HG03039 (cell line): ENCODE data around the gene TMEM87B.
"Not testable (repeated sequence)": the region's sequence is repeated elsewhere in the genome, so short reads cannot be mapped to it uniquely, and the experiment has no call there.

Experiments
- ATAC-seq: cut with Tn5 transposase; IDR thresholded peaks from one replicate; pipeline ENCODE4 v1.9.1; 2021; ENCODE audit warnings: mild to moderate bottlenecking, moderate library complexity; ENCODE audit not compliant: unreplicated experiment

The TMEM87B gene

DNA sequence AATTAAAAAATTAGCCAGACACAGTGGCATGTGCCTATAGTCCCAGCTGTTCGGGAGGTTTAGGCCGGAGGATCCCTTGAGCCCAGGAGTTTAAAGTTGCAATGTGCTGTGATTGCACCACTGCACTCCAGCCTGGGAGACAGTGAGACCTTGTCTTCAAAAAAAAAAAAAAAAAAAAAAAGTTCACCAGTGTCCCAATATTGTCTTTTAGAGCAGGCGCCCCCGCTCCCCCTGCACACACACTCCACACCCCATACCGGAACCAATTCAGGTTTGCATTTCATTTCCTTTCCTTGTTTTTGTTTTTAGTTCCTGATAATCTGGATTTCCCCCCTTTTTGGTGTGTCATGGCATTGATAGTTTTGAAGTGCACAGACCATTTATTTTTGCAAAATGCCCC is 10.4 kb downstream of the TMEM87B start:
- ATAC-seq: no peak

DNA sequence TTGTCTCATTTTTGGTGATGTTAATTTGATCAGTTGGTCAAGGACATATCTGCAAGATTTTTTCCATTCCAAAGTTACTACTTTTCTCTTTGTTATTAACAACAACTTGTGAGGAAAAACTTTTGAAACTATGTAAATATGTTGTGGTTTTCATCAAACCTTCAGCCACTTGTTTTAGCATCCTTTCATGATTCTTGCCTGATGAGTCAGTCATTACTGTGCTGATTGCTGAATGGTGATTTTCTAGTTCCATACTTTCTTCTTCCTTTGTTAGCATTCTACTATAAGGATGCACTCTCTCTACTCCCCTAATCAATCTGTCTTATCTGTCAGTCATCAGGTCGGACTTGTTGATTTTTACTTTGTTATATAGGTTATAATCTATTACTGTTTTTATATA is 10.9 kb downstream of the TMEM87B start:
- ATAC-seq: no peak

DNA sequence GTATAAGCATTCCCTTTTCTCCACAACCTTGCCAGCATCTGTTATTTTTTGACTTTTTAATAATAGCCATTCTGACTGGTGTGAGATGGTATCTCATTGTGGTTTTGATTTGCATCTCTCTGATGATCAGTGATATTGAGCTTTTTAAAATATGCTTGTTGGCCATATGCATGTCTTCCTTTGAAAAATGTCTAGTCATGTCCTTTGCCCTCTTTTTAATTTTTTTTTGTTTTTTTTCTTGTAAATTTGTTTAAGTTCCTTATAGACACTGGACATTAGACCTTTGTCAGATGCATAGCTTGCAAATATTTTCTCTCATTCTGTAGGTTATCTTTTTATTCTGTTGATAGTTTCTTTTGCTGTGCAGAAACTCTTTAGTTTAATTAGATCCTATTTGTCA is 14.7 kb downstream of the TMEM87B start:
- not testable (repeated sequence) for ATAC-seq

GRCh38 chr2:112073875-112074274 is 18.8 kb downstream of the TMEM87B start:
- ATAC-seq: no peak

GRCh38 chr2:112074506-112074905 is 19.4 kb downstream of the TMEM87B start:
- ATAC-seq: no peak

DNA sequence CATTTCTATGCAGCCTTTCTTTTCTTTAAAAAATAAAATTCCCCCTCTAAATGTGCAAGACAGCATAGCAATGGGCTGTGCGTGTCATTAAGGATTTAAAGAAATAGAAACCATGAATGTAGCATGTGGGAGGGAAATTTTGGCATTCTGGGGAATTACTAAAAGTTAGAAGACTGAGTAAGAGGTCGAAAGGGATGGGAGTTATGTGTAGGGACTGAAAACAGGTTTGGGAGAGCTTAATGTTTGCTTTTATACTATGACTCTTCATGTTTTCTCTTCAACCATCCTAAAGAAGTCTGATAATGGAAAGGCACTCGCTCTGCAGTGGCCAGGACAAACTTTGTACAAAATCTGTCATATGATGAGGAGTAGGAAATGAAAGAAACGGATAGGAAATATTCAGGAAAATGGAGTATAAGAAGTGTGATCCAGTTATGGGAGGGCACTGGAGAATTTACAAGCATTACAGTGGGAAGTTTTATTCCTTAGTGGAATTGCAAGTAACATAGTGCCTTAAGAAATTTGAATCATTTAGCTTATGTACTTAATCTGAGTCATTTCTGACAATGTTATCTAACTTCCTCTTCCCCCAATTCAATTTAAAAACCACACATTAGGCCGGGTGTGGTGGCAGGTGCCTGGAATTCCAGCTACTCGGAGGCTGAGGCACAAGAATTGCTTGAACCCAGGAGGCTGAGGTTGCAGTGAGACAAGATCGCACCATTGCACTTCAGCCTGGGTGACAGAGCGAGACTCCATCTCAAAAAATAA is 20.6 kb downstream of the TMEM87B start:
- ATAC-seq: no peak

GRCh38 chr2:112077814-112078213 is 22.7 kb downstream of the TMEM87B start:
- ATAC-seq: no peak

DNA sequence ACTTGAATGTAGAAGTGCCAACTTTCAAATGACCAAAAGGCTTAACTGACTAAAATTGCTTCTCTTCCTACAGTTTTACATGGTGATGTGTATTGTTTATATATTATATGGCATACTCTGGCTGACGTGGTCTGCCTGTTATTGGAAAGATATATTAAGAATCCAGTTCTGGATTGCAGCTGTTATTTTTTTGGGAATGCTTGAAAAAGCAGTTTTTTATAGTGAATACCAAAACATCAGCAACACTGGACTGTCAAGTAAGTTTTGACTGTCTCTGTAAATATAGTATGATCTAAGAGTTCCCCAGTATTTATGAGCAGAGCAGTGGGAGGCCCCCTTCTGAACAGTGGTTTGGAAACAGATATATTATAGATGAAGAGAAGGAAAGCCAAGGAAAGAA is 26.2 kb downstream of the TMEM87B start:
- ATAC-seq: no peak

- ATAC-seq: no peak
Observed at GRCh38 chr2:112084689-112085374, 29.8 kb downstream of the TMEM87B start.

- ATAC-seq: no peak
Observed at GRCh38 chr2:112085375-112085730, 30.3 kb downstream of the TMEM87B start.

- no peak for ATAC-seq
Observed at GRCh38 chr2:112085916-112086669, 31.0 kb downstream of the TMEM87B start.

- no peak for ATAC-seq
Observed at GRCh38 chr2:112087346-112088020, 32.4 kb downstream of the TMEM87B start.

DNA sequence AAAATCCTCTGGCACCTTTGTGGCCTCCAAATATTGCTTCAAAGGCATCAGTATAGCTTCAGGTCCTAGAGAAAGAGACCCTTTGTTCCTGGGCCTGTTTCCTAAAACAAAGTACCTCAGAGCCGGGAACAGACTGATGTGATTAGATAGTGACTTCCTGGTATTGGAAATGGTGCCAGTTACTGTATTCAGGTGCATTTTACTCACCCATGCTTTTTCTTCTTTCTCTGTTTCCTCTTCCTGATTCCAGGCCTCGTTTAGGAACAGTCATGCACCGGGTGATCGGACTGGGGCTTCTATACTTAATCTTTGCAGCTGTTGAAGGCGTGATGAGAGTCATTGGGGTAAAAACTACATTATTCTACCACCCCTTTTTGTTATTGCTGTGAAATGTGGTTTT is 34.3 kb downstream of the TMEM87B start:
- ATAC-seq: no peak

GRCh38 chr2:112092286-112093041 is 37.4 kb downstream of the TMEM87B start:
- no peak for ATAC-seq

- no peak for ATAC-seq
Observed at GRCh38 chr2:112093216-112093615, 38.1 kb downstream of the TMEM87B start.

- no peak for ATAC-seq
Observed at GRCh38 chr2:112095681-112096080, 40.6 kb downstream of the TMEM87B start.

GRCh38 chr2:112096098-112096497 is 41.0 kb downstream of the TMEM87B start:
- no peak for ATAC-seq

GRCh38 chr2:112108178-112108832 is 53.2 kb downstream of the TMEM87B start:
- ATAC-seq: no peak

GRCh38 chr2:112109278-112109677 is 54.2 kb downstream of the TMEM87B start:
- ATAC-seq: no peak

DNA sequence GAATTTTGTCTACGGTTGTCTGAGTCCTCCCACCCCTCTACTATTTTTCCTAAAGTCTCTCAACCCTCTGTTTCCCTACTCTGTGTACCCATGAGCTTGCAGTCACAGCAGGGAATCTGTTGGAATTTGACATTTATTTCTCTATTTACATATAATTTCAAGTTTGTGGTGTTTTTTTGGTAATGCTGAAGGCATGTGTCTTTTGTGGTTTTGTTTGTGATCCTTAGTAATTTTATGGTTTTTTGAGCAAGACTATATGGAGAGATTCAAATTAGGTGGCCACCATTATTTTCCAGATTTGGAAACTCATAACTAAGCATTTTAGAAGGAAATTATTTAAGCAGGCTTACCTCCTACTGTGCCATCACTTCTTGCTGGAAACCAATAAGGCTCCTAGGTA is 55.9 kb downstream of the TMEM87B start:
- ATAC-seq: no peak
